Measurements from ENCODE around the gene ERVK3-1. TPM values are rescaled to one million over a fixed set of nuclear protein-coding genes. Genes with fewer than 3 reads are reported as not detected.

The ERVK3-1 gene
- total and polyA plus RNA-seq, 2 donors (not counting 1 experiment from before 2014, with no cell fraction given), result 25.6 to 36.6 TPM

GRCh38 chr19:58338336-58338735 lies 33.2 kb downstream of the ERVK3-1 start:
- Histone ChIP-seq H3K4me3 (replicated peaks in 1 of 4; ENCODE audit: control extremely low read depth in 1 of 4, insufficient read depth in 1 of 4, low read depth in 3 of 4, low read length in 4 of 4) (no peak overlapping the region), H4K20me1 (ENCODE audit: control insufficient read depth, extremely low read depth, insufficient read depth, low read length) (no peaks in the 10 kb centered on the region), H2AFZ (ENCODE audit: low read length) (no peak overlapping the region), H3K79me2 (ENCODE audit: control insufficient read depth, insufficient read depth, low read length) (no peaks in the 10 kb centered on the region), H3K4me1 (ENCODE audit: control insufficient read depth, extremely low read depth, insufficient read depth, low read length) (no peaks in the 10 kb centered on the region), H3K27me3 (ENCODE audit: control insufficient read depth, insufficient read depth, low read length) (no peaks in the 10 kb centered on the region), H3K36me3 (ENCODE audit: control insufficient read depth, insufficient read depth, low read length) (peaks cover 7% of the 10 kb centered on the region), H3K27ac (ENCODE audit: insufficient read depth, low read length) (no peak overlapping the region), H3K9me3 (ENCODE audit: control insufficient read depth, insufficient read depth, low read depth, low read length) (peaks cover 4% of the 10 kb centered on the region), H3K9ac (ENCODE audit: insufficient read depth, low read length) (no peak overlapping the region), H3K4me2 (ENCODE audit: extremely low read depth, insufficient read depth, low read length) (no peak overlapping the region)
- DNase-seq (ENCODE audit: low read depth in 2 of 2), result no peak
- TF ChIP-seq CTCF (conservative IDR thresholded peaks at IDR 0.05 in 1 of 2, IDR thresholded peaks at IDR 0.05 in 1 of 2; ENCODE audit: low read depth in 1 of 2, low read length in 2 of 2) (no peak), EZH2 (IDR thresholded peaks at IDR 0.05; ENCODE audit: low read length, missing control alignments) (no peak)

GRCh38 chr19:58338825-58339558 lies 33.8 kb downstream of the ERVK3-1 start:
- Histone ChIP-seq H3K79me2 (ENCODE audit: control insufficient read depth, insufficient read depth, low read length) (no peaks in the 10 kb centered on the region), H3K4me1 (ENCODE audit: control insufficient read depth, extremely low read depth, insufficient read depth, low read length) (no peaks in the 10 kb centered on the region), H3K27me3 (ENCODE audit: control insufficient read depth, insufficient read depth, low read length) (no peaks in the 10 kb centered on the region), H3K27ac (ENCODE audit: insufficient read depth, low read length) (no peak overlapping the region), H3K9me3 (ENCODE audit: control insufficient read depth, insufficient read depth, low read depth, low read length) (peaks cover 4% of the 10 kb centered on the region), H2AFZ (ENCODE audit: low read length) (no peak overlapping the region), H3K9ac (ENCODE audit: insufficient read depth, low read length) (no peak overlapping the region), H3K4me3 (replicated peaks in 1 of 4; ENCODE audit: control extremely low read depth in 1 of 4, insufficient read depth in 1 of 4, low read depth in 3 of 4, low read length in 4 of 4) (no peak overlapping the region), H3K4me2 (ENCODE audit: extremely low read depth, insufficient read depth, low read length) (no peak overlapping the region), H4K20me1 (ENCODE audit: control insufficient read depth, extremely low read depth, insufficient read depth, low read length) (no peaks in the 10 kb centered on the region), H3K36me3 (ENCODE audit: control insufficient read depth, insufficient read depth, low read length) (peaks cover 7% of the 10 kb centered on the region)
- peak in 1 of 2 donors; percentile 17 for DNase-seq (ENCODE audit: low read depth in 2 of 2)
- no peak for TF ChIP-seq EZH2 (IDR thresholded peaks at IDR 0.05; ENCODE audit: low read length, missing control alignments)
- TF ChIP-seq CTCF (conservative IDR thresholded peaks at IDR 0.05 in 1 of 2, IDR thresholded peaks at IDR 0.05 in 1 of 2; ENCODE audit: low read depth in 1 of 2, low read length in 2 of 2), result no peak

- DNase-seq (ENCODE audit: low read depth in 2 of 2), result no peak
- no peak overlapping the region for H3K9ac ChIP-seq (ENCODE audit: insufficient read depth, low read length)
- no peak overlapping the region for H3K4me3 ChIP-seq (replicated peaks in 1 of 4; ENCODE audit: control extremely low read depth in 1 of 4, insufficient read depth in 1 of 4, low read depth in 3 of 4, low read length in 4 of 4)
- no peak overlapping the region for H2AFZ ChIP-seq (ENCODE audit: low read length)
- no peaks in the 10 kb centered on the region for H3K27me3 ChIP-seq (ENCODE audit: control insufficient read depth, insufficient read depth, low read length)
- no peak overlapping the region for H3K4me2 ChIP-seq (ENCODE audit: extremely low read depth, insufficient read depth, low read length)
- H3K79me2 ChIP-seq (ENCODE audit: control insufficient read depth, insufficient read depth, low read length), result no peaks in the 10 kb centered on the region
- no peaks in the 10 kb centered on the region for H3K9me3 ChIP-seq (ENCODE audit: control insufficient read depth, insufficient read depth, low read depth, low read length)
- H3K27ac ChIP-seq (ENCODE audit: insufficient read depth, low read length), result no peak overlapping the region
- no peaks in the 10 kb centered on the region for H3K4me1 ChIP-seq (ENCODE audit: control insufficient read depth, extremely low read depth, insufficient read depth, low read length)
- no peaks in the 10 kb centered on the region for H4K20me1 ChIP-seq (ENCODE audit: control insufficient read depth, extremely low read depth, insufficient read depth, low read length)
- no peak for TF ChIP-seq CTCF (conservative IDR thresholded peaks at IDR 0.05 in 1 of 2, IDR thresholded peaks at IDR 0.05 in 1 of 2; ENCODE audit: low read depth in 1 of 2, low read length in 2 of 2)
- TF ChIP-seq EZH2 (IDR thresholded peaks at IDR 0.05; ENCODE audit: low read length, missing control alignments), result no peak
- no peaks in the 10 kb centered on the region for H3K36me3 ChIP-seq (ENCODE audit: control insufficient read depth, insufficient read depth, low read length)
Observed at GRCh38 chr19:58345558-58345957, 40.4 kb downstream of the ERVK3-1 start.
